GM18909 (cell line): ENCODE data around the gene CTNNA2.

ENCODE experiments used
- ATAC-seq: cut with Tn5 transposase; IDR thresholded peaks from one replicate; pipeline ENCODE4 v1.9.1; 2021; ENCODE audit warnings: mild to moderate bottlenecking; ENCODE audit not compliant: unreplicated experiment, poor library complexity

CTNNA2 gene

GRCh38 chr2:79611448-79612016, 98.7 kb downstream of the CTNNA2 start:
- no peak for ATAC-seq

GRCh38 chr2:79612999-79613398, 100.1 kb downstream of the CTNNA2 start:
- no peak for ATAC-seq

- ATAC-seq, result no peak
Observed at GRCh38 chr2:79619442-79619841, 106.6 kb downstream of the CTNNA2 start.

- ATAC-seq, result no peak
Observed at GRCh38 chr2:79619976-79620375, 107.1 kb downstream of the CTNNA2 start.

- no peak for ATAC-seq
Observed at GRCh38 chr2:79620679-79621078, 107.8 kb downstream of the CTNNA2 start.

GRCh38 chr2:79621252-79621651, 108.4 kb downstream of the CTNNA2 start:
- ATAC-seq, result no peak

- ATAC-seq, result no peak
Observed at GRCh38 chr2:79621755-79622154, 108.9 kb downstream of the CTNNA2 start.

GRCh38 chr2:79622508-79622907, 109.7 kb downstream of the CTNNA2 start:
- ATAC-seq, result no peak

GRCh38 chr2:79627237-79627636, 114.4 kb downstream of the CTNNA2 start:
- ATAC-seq, result no peak

GRCh38 chr2:79630060-79630459, 117.2 kb downstream of the CTNNA2 start:
- ATAC-seq, result no peak

- ATAC-seq, result no peak
Observed at GRCh38 chr2:79630972-79631557, 118.2 kb downstream of the CTNNA2 start.

- ATAC-seq, result no peak
Observed at GRCh38 chr2:79638410-79638809, 125.6 kb downstream of the CTNNA2 start.

GRCh38 chr2:79638954-79639353, 126.1 kb downstream of the CTNNA2 start:
- ATAC-seq, result no peak

GRCh38 chr2:79640001-79640400, 127.2 kb downstream of the CTNNA2 start:
- no peak for ATAC-seq

GRCh38 chr2:79649531-79649930, 136.7 kb downstream of the CTNNA2 start:
- no peak for ATAC-seq

- ATAC-seq, result no peak
Observed at GRCh38 chr2:79660557-79660956, 147.7 kb downstream of the CTNNA2 start.

GRCh38 chr2:79665091-79665490, 152.2 kb downstream of the CTNNA2 start:
- no peak for ATAC-seq

- ATAC-seq, result no peak
Observed at GRCh38 chr2:79666430-79666829, 153.6 kb downstream of the CTNNA2 start.

- no peak for ATAC-seq
Observed at GRCh38 chr2:79669714-79670113, 156.9 kb downstream of the CTNNA2 start.

- ATAC-seq, result no peak
Observed at GRCh38 chr2:79670198-79670597, 157.3 kb downstream of the CTNNA2 start.

GRCh38 chr2:79686884-79687283, 174.0 kb downstream of the CTNNA2 start:
- ATAC-seq, result no peak

GRCh38 chr2:79695248-79695647, 182.4 kb downstream of the CTNNA2 start:
- no peak for ATAC-seq
